IMR-90 (cell line): ENCODE data around the gene DRC7. TPM values are rescaled to one million over a fixed set of nuclear protein-coding genes. Genes with fewer than 3 reads are reported as not detected.

ENCODE experiments used
- ATAC-seq: fragments of 200-7000 bp; cut with Tn5 transposase; 2 replicates; pipeline ENCODE4 v1.9.1; 2020; ENCODE audit warnings: low read depth, mild to moderate bottlenecking, moderate library complexity
- BruUV-seq: library from RNA; stranded (reverse); fragments of 400-500 nt; replicated peaks from 2 replicates; lab custom pipeline; 2021; lab: Mats Ljungman, UMichigan
- CTCF ChIA-PET: fragments of 300-600 bp; formaldehyde crosslinking; extraction: SDS; loops from one replicate; lab custom pipeline; 2021; ENCODE audit warnings: antibody characterized with exemption; lab: Yijun Ruan, JAX
- POLR2A ChIA-PET: fragments of 300-600 bp; sonication (Branson Sonifier 250); formaldehyde crosslinking; loops from one replicate; lab custom pipeline; 2022; ENCODE audit warnings: antibody characterized with exemption; ENCODE audit not compliant: unreplicated experiment; lab: Charles Lee
- DNase-seq: peaks from one replicate; pipeline ENCODE4 v3.0.0; 2013
- H2AFZ ChIP-seq: replicated peaks from 2 replicates; pipeline ENCODE3; 2013; ENCODE audit warnings: low read length, mild to moderate bottlenecking; ENCODE audit not compliant: poor library complexity
- H2AK5ac ChIP-seq: 2 replicates; pipeline ENCODE4 v1.6.1; 2013; ENCODE audit warnings: low read depth, low read length, inconsistent platforms
- H2AK9ac ChIP-seq: replicated peaks from 2 replicates; pipeline ENCODE3; 2013; ENCODE audit warnings: mild to moderate bottlenecking, low read depth, low read length, moderate library complexity; ENCODE audit not compliant: poor library complexity
- H2BK120ac ChIP-seq: 2 replicates; pipeline ENCODE4 v1.6.1; 2013; ENCODE audit warnings: low read depth, low read length, inconsistent platforms
- H2BK15ac ChIP-seq: 3 replicates; pipeline ENCODE4 v1.6.1; 2013; ENCODE audit warnings: low read depth, low read length, inconsistent platforms
- H2BK20ac ChIP-seq: 2 replicates; pipeline ENCODE4 v1.6.1; 2013; ENCODE audit warnings: low read depth, mild to moderate bottlenecking, inconsistent platforms, low read length, moderate library complexity
- H2BK5ac ChIP-seq: 2 replicates; pipeline ENCODE4 v1.6.1; 2013; ENCODE audit warnings: mild to moderate bottlenecking, low read depth, low read length, inconsistent platforms; ENCODE audit not compliant: poor library complexity, severe bottlenecking
- H3K14ac ChIP-seq: replicated peaks from 2 replicates; pipeline ENCODE4 v1.6.1; 2013; ENCODE audit warnings: low read depth, low read length, inconsistent platforms
- H3K18ac ChIP-seq: 2 replicates; pipeline ENCODE4 v1.6.1; 2013; ENCODE audit warnings: low read depth, low read length, control low read depth
- H3K23ac ChIP-seq: 2 replicates; pipeline ENCODE4 v1.6.1; 2013; ENCODE audit warnings: low read depth, low read length, inconsistent platforms
- H3K27ac ChIP-seq: 2 replicates; pipeline ENCODE4 v1.5.1; 2013; ENCODE audit warnings: mild to moderate bottlenecking, control low read depth, low read length; ENCODE audit not compliant: insufficient read depth
- H3K27me3 ChIP-seq: 2 replicates; pipeline ENCODE4 v1.6.1; 2013; ENCODE audit warnings: low read length; ENCODE audit not compliant: control insufficient read depth, insufficient read depth
- H3K36me3 ChIP-seq: 2 replicates; pipeline ENCODE4 v1.6.1; 2013; ENCODE audit warnings: low read length, mixed read lengths; ENCODE audit not compliant: control insufficient read depth, insufficient read depth
- H3K4ac ChIP-seq: 2 replicates; pipeline ENCODE4 v1.6.1; 2013; ENCODE audit warnings: low read depth, low read length, inconsistent platforms
- H3K4me1 ChIP-seq: 2 replicates; pipeline ENCODE4 v1.6.1; 2013; ENCODE audit warnings: low read length, mixed read lengths; ENCODE audit not compliant: control insufficient read depth, insufficient read depth
- H3K4me2 ChIP-seq: 2 replicates; pipeline ENCODE4 v1.6.1; 2013; ENCODE audit warnings: low read depth, mild to moderate bottlenecking, control low read depth, low read length, moderate library complexity
- H3K4me3 ChIP-seq: 2 replicates; pipeline ENCODE4 v1.5.1; 2013; ENCODE audit warnings: low read depth, mild to moderate bottlenecking, control low read depth, low read length, moderate library complexity; ENCODE audit not compliant: insufficient read depth
- H3K56ac ChIP-seq: 2 replicates; pipeline ENCODE4 v1.6.1; 2013; ENCODE audit warnings: low read length, inconsistent platforms; ENCODE audit not compliant: insufficient read depth; ENCODE audit errors: extremely low read depth
- H3K79me1 ChIP-seq, 2 experiments: 2 replicates each; pipeline ENCODE4 v1.6.1; 2013; ENCODE audit warnings: low read length in 2 of 2, inconsistent platforms in 1 of 2, low read depth in 1 of 2
- H3K9ac ChIP-seq: 2 replicates; pipeline ENCODE4 v1.6.1; 2013; ENCODE audit warnings: low read depth, low read length, control low read depth
- H3K9me1 ChIP-seq: 2 replicates; pipeline ENCODE4 v1.6.1; 2013; ENCODE audit warnings: low read length, inconsistent platforms; ENCODE audit not compliant: insufficient read depth
- H3K9me3 ChIP-seq: 2 replicates; pipeline ENCODE4 v1.6.1; 2013; ENCODE audit warnings: low read length; ENCODE audit not compliant: control insufficient read depth, insufficient read depth
- H4K20me1 ChIP-seq: 2 replicates; pipeline ENCODE4 v1.6.1; 2013; ENCODE audit warnings: low read length, inconsistent platforms; ENCODE audit not compliant: insufficient read depth
- H4K5ac ChIP-seq: 2 replicates; pipeline ENCODE4 v1.6.1; 2013; ENCODE audit warnings: mild to moderate bottlenecking, low read depth, low read length, control low read depth
- H4K8ac ChIP-seq, 2 experiments: 2 replicates each; pipeline ENCODE4 v1.6.1; 2013; ENCODE audit warnings: low read depth in 2 of 2, low read length in 2 of 2, control low read depth in 1 of 2, inconsistent platforms in 1 of 2
- H4K91ac ChIP-seq: 2 replicates; pipeline ENCODE4 v1.6.1; 2013; ENCODE audit warnings: low read depth, low read length, inconsistent platforms; ENCODE audit not compliant: insufficient read depth
- BHLHE40 ChIP-seq: fragments of 150-350 bp; IDR thresholded peaks from 2 replicates; pipeline ENCODE4 v1.6.1; 2016; ENCODE audit warnings: mild to moderate bottlenecking, low read depth, low read length
- CEBPB ChIP-seq: IDR thresholded peaks from 2 replicates; pipeline ENCODE4 v1.6.1; 2012; ENCODE audit warnings: low read depth, low read length, improper control_type of control experiment
- CHD1 ChIP-seq: IDR thresholded peaks from 2 replicates; pipeline ENCODE4 v1.6.1; 2012; ENCODE audit warnings: low read depth, low read length, improper control_type of control experiment
- FOS ChIP-seq: fragments of 150-350 bp; IDR thresholded peaks from 2 replicates; pipeline ENCODE4 v1.6.1; 2016; ENCODE audit warnings: low read depth, low read length
- MAFK ChIP-seq: IDR thresholded peaks from 2 replicates; pipeline ENCODE4 v1.6.1; 2012; ENCODE audit warnings: low read depth, low read length, improper control_type of control experiment
- MAZ ChIP-seq: IDR thresholded peaks from 2 replicates; pipeline ENCODE4 v1.6.1; 2012; ENCODE audit warnings: low read depth, mild to moderate bottlenecking, low read length, improper control_type of control experiment, moderate library complexity, borderline replicate concordance
- MXI1 ChIP-seq: IDR thresholded peaks from 2 replicates; pipeline ENCODE4 v1.6.1; 2012; ENCODE audit warnings: low read depth, mild to moderate bottlenecking, low read length, moderate library complexity, borderline replicate concordance
- POLR2A ChIP-seq: IDR thresholded peaks from 2 replicates; pipeline ENCODE4 v1.6.1; 2012; ENCODE audit warnings: mild to moderate bottlenecking, low read depth, low read length
- RAD21 ChIP-seq: IDR thresholded peaks from 2 replicates; pipeline ENCODE4 v1.6.1; 2012; ENCODE audit warnings: low read length, improper control_type of control experiment
- RCOR1 ChIP-seq: IDR thresholded peaks from 2 replicates; pipeline ENCODE4 v1.6.1; 2012; ENCODE audit warnings: mild to moderate bottlenecking, low read length, improper control_type of control experiment; ENCODE audit not compliant: insufficient replicate concordance
- RFX5 ChIP-seq: IDR thresholded peaks from 2 replicates; pipeline ENCODE4 v1.8.0; 2012; ENCODE audit warnings: low read depth, mild to moderate bottlenecking, low read length, moderate library complexity
- SMC3 ChIP-seq: fragments of 150-350 bp; IDR thresholded peaks from 2 replicates; pipeline ENCODE4 v1.6.1; 2016; ENCODE audit warnings: low read depth, mild to moderate bottlenecking, antibody characterized with exemption, low read length, moderate library complexity
- WGBS, 2 experiments: methylation state at CpG; one replicate each; pipeline versions ENCODE4 v1.1.5 to v1.1.7; 2013; ENCODE audit warnings: missing lambda C conversion rate in 2 of 2; ENCODE audit not compliant: insufficient read length in 1 of 2; ENCODE audit errors: extremely low coverage in 2 of 2; 5-methylcytosine and 5-hydroxymethylcytosine counted together
- dilution Hi-C: fragments of 300-500 bp; cut with HindIII; formaldehyde crosslinking; loops from one replicate; pipeline ENCODE4 v1.14.3; 2018; ENCODE audit warnings: low sequenced_read_pairs; ENCODE audit not compliant: unreplicated experiment
- in situ Hi-C: fragments of 300-500 bp; cut with MboI; formaldehyde crosslinking; loops from 3 replicates; pipeline ENCODE4 v1.14.3; 2019; ENCODE audit warnings: low sequenced_read_pairs, inconsistent platforms, mixed read lengths
- intact Hi-C: fragments of 100-400 bp; cut with micrococcal nuclease; formaldehyde crosslinking; loops from 2 replicates; pipeline ENCODE4 v1.10.0; 2022
- polyA plus RNA-seq, 3 experiments: library from polyadenylated mRNA; depleted of rRNA; stranded (reverse); fragments of >200 nt; gene quantifications; 2 replicates each; pipeline ENCODE4 v1.2.3, GENCODE V29; 2012; ENCODE audit warnings: low replicate concordance in 1 of 3
- total RNA-seq: library from RNA; depleted of rRNA; stranded (reverse); fragments of >200 nt; gene quantifications from 2 replicates; pipeline ENCODE4 v1.2.3, GENCODE V29; 2012
- TF ChIP-seq, protein P1 (sequence below): fragments of 150-350 bp; IDR thresholded peaks from 2 replicates; pipeline ENCODE4 v1.6.1; 2017; ENCODE audit warnings: mild to moderate bottlenecking, antibody characterized with exemption, low read length, low read depth
- TF ChIP-seq, protein P2 (sequence below): conservative IDR thresholded peaks from 2 replicates; pipeline ENCODE4 v1.5.1; 2012; ENCODE audit warnings: mild to moderate bottlenecking, low read depth, low read length, improper control_type of control experiment
- TF ChIP-seq, protein P3 (sequence below): fragments of 150-350 bp; IDR thresholded peaks from 2 replicates; pipeline ENCODE4 v1.6.1; 2016; ENCODE audit warnings: low read depth, mild to moderate bottlenecking, low read length, moderate library complexity, borderline replicate concordance

DRC7 gene
- total and polyA plus RNA-seq, 2 of the 4 experiments (the other 2 are of a cell fraction) = not detected

DNA sequence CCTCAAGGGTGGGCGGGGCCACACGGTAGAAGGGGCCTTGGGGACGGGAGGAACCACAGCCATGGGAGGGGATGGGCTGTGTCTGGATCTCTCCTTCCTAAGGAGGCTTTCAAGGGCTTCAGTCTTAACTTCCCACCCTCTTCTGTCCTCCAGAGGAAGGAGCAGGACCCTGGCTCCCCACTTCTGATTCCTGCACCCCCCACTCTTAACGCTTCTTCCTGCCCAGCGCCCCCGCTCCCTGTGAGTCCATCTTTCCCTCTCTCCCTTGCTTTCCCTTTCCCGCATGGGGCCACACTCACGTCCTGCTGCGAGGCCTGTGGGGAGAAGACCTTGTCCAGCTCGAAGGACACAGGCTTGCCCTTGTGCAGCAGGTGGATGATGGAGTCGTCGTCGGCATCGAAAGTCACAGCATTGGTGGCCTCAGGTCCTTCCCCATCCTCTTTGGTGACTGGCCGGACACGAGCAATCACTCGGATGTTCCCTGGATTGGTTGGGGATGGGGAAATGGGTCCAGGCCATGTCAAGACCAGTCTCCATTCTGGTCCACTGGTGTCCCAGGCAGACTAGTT is 70.6 kb downstream of the DRC7 start:
- H3K4ac ChIP-seq = no peak overlapping the region
- no peak overlapping the region for H4K91ac ChIP-seq
- peaks cover 7% of the 10 kb centered on the region for H3K4me1 ChIP-seq
- no peak overlapping the region for H3K4me2 ChIP-seq
- H3K56ac ChIP-seq = no peak overlapping the region
- 96% methylated on average over 5 of the region's 17 CpGs; no CpG with 5 or more reads in 1 of the 2 experiments for WGBS, 2 experiments
- POLR2A ChIA-PET = no interaction called here
- peak overlapping the region; percentile 73 for H2AK9ac ChIP-seq
- BruUV-seq = no TSS peak
- no peak overlapping the region for H2AFZ ChIP-seq
- no peak overlapping the region for H2BK15ac ChIP-seq
- H2BK20ac ChIP-seq = no peak overlapping the region
- H3K4me3 ChIP-seq = no peak overlapping the region
- peaks cover 5 to 25% of the 10 kb centered on the region in 2 experiments for H3K79me1 ChIP-seq
- H3K9me1 ChIP-seq = peaks cover 4% of the 10 kb centered on the region
- in situ Hi-C loops = no loop called here
- H2AK5ac ChIP-seq = peak overlapping the region; percentile 17
- no peak overlapping the region for H3K9ac ChIP-seq
- H2BK5ac ChIP-seq = no peak overlapping the region
- H3K36me3 ChIP-seq = peaks cover 60% of the 10 kb centered on the region
- dilution Hi-C loops = no loop called here
- CTCF ChIA-PET = interaction anchor here (0.6 kb wide), 1 partner anchor 83 kb away, joined by 4 read pairs; no protein-coding TSS in a partner anchor
- no peaks in the 10 kb centered on the region for H3K9me3 ChIP-seq
- H3K27ac ChIP-seq = peak overlapping the region; percentile 21; the same call in 1 of the 2 replicates
- ATAC-seq (no peak), DNase-seq (no peak)
- peaks cover 3% of the 10 kb centered on the region; the same call in 1 of the 2 replicates for H4K20me1 ChIP-seq
- H3K14ac ChIP-seq = no peak overlapping the region
- H4K8ac ChIP-seq = peak overlapping the region in 1 of 2 experiments; percentile 22; a peak in 2 of 4 replicates
- no peaks in the 10 kb centered on the region for H3K27me3 ChIP-seq
- no peak overlapping the region for H3K18ac ChIP-seq
- no peak overlapping the region for H2BK120ac ChIP-seq
- intact Hi-C loops = no loop called here
- H4K5ac ChIP-seq = no peak overlapping the region
- TF ChIP-seq MAFK = no peak
- TF ChIP-seq, protein P1, sequence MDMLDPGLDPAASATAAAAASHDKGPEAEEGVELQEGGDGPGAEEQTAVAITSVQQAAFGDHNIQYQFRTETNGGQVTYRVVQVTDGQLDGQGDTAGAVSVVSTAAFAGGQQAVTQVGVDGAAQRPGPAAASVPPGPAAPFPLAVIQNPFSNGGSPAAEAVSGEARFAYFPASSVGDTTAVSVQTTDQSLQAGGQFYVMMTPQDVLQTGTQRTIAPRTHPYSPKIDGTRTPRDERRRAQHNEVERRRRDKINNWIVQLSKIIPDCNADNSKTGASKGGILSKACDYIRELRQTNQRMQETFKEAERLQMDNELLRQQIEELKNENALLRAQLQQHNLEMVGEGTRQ = no peak
- TF ChIP-seq RAD21 = no peak
- TF ChIP-seq, protein P2, sequence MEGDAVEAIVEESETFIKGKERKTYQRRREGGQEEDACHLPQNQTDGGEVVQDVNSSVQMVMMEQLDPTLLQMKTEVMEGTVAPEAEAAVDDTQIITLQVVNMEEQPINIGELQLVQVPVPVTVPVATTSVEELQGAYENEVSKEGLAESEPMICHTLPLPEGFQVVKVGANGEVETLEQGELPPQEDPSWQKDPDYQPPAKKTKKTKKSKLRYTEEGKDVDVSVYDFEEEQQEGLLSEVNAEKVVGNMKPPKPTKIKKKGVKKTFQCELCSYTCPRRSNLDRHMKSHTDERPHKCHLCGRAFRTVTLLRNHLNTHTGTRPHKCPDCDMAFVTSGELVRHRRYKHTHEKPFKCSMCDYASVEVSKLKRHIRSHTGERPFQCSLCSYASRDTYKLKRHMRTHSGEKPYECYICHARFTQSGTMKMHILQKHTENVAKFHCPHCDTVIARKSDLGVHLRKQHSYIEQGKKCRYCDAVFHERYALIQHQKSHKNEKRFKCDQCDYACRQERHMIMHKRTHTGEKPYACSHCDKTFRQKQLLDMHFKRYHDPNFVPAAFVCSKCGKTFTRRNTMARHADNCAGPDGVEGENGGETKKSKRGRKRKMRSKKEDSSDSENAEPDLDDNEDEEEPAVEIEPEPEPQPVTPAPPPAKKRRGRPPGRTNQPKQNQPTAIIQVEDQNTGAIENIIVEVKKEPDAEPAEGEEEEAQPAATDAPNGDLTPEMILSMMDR = no peak
- no peak for TF ChIP-seq BHLHE40
- no peak for TF ChIP-seq CEBPB
- TF ChIP-seq FOS = no peak
- no peak for TF ChIP-seq SMC3
- no peak for TF ChIP-seq CHD1
- no peak for TF ChIP-seq MXI1
- TF ChIP-seq, protein P3, sequence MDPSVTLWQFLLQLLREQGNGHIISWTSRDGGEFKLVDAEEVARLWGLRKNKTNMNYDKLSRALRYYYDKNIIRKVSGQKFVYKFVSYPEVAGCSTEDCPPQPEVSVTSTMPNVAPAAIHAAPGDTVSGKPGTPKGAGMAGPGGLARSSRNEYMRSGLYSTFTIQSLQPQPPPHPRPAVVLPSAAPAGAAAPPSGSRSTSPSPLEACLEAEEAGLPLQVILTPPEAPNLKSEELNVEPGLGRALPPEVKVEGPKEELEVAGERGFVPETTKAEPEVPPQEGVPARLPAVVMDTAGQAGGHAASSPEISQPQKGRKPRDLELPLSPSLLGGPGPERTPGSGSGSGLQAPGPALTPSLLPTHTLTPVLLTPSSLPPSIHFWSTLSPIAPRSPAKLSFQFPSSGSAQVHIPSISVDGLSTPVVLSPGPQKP = no peak
- TF ChIP-seq POLR2A = no peak
- no peak for TF ChIP-seq RCOR1
- TF ChIP-seq MAZ = no peak
- TF ChIP-seq RFX5 = no peak
- no peak overlapping the region for H3K23ac ChIP-seq
